ENCODE results near the gene DVL1.

The DVL1 gene

DNA sequence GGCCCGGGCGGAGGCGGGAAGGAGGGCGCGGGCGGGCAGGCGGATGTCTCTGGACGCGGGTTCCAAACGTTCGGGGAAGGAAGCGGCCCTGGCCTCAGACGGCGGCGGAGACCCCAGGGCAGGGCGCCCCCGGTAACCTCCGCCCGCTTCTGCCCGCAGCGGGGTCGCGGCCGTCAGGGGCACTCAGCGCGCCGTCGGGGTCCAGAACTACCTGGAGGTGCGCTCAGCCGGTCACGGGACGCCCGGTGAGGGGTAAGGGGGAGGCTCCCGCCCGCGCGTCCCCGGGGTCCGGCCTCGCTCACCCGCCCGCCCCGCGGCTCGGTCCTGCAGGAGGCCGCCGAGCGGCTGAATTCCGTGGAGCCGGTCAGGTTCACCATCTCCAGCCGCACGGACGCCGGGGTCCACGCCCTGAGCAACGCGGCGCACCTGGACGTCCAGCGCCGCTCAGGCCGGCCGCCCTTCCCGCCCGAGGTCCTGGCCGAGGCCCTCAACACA lies 40.4 kb downstream of the DVL1 start:
- peak; percentile 36 for DNase-seq

DNA sequence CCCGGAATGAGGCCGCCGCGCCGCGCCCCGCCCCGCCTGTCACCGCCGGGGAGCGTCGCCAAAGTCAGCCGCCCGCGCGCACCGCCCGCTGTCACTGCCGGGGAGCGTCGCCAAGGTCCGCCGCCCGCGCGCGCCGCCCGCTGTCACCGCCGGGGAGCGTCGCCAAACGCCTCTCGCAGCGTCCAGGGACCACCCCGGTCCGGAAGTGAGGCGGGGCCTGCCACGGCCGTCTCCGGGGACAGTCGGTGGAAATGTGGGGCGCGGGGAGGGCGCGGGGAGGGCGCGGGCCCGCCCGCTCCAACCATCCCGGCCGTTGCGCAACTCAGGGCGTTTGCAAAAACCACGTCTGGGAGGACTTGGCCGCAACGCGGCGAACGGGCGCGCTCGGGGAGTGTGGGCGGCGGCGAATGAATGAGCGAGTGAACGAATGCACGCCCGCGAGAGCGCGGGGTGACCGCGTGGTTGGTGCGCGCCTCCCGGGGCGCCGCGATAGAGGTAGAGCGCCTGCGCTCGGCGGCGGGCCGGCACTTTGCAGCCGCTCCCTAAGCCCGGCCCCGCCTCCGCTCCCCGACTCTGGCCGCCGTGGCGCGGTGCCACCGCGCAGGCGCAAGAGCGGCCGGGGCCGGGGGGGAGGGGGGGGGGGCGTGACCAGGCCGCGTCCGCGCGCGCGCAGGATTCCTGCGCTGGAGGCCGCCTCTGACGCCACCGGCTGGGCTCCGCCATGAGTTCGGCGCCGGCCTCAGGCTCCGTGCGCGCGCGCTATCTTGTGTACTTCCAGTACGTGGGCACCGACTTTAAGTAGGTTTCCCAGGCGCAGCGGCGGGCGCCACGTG lies 41.1 kb downstream of the DVL1 start, which contains the start of the genes ACAP3 and PUSL1:
Gene ACAP3, minus strand, starts transcription at position 8 of the 833 bp plus-strand sequence. CDS start 115 bp downstream, outside the sequence.
Gene PUSL1, plus strand, starts transcription at position 675 of the 833 bp plus-strand sequence. Its CDS starts 47 bp downstream, at position 722.
- peak; percentile 88 for DNase-seq

- no peak for DNase-seq
These were observed 41.8 kb downstream of the DVL1 start for GRCh38 chr1:1307261-1307922.

DNA sequence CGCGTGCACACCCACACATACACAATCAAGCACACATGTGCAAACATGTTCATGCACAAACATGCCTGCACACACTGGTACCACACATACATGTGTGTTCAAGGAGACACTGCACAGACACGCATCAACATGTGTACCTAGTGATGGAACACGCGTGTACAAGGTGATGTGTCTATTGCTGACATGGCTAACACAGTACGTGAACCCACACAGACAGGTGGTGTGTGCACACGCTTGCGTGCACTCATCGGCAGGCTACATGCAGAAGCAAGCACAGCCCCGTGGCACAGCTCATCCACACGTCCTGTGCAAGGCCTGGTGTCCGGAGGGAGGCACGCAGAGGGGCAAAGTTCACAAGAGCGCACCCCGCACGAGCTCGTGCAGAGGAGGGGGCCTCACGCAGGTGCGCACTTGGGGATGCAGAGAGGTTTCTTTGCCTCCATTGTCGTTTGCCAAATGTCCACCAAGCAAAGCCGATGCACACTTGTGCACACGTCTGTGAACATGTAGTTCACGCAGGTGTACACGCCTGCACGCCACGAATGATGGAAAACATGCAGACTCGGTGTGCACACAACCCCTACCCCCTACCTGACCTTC lies 42.5 kb downstream of the DVL1 start:
- DNase-seq, result no peak

DNA sequence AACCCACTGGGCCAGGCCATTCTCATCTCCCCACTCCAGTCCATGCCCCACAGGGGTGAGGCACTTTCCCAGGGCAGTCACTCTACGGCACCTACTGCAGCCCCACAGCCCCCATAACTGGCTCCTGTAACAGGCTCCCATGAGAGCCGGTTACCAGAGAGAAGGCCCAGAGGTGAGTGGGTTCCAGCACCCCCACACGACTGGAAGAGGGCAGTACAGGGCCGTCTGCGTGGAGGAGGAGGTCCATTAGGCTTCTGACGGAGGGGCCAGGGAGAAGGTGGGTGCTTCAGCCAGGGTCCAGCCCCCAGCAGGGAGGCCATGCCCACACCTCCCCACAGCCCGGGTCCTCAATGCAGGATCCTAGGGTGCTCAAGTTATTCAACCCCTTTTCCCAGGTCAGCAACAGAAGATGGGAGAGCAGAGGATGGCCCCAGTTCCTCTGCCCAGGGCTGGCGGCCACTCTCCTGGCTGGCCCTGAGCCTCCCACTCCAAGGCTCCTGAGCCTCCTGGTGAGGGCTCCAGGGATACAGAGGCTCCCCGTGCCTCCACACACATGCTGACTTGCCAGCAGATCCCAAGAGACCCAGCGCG lies 43.1 kb downstream of the DVL1 start:
- DNase-seq, result peak; percentile 46

- DNase-seq, result peak; percentile 82
These were observed 43.7 kb downstream of the DVL1 start for GRCh38 chr1:1305300-1306069.

GRCh38 chr1:1304331-1305299 lies 44.6 kb downstream of the DVL1 start:
- no peak for DNase-seq

GRCh38 chr1:1303736-1304135 lies 45.5 kb downstream of the DVL1 start:
- DNase-seq, result no peak

DNA sequence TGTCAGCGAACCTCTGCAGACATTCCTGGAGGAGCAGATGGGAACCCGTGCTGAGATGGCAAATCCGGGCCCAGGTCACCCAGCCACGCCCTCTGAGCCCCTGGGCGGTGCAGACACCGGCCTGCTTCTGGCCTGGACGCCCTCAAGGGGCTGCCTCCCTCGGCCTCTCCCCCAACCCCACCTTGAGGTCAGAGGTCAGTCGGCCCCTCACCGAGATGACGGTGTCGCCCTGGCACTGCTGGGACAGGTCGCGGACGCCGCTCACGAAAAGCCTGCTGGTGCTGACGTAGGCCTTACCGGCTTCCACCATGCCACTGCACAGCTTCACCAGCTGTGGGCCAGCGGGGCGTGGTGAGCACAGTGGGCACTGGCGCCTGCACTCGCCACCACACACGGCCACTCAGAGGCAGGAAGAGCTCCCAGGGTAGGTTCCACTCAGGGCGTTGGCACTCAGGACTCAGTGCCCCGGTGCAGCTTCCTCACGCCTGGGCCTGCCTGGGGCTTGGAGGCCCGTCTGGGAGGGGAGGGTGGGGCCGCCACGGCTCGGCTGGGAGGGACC lies 46.2 kb downstream of the DVL1 start:
- DNase-seq, result no peak

DNA sequence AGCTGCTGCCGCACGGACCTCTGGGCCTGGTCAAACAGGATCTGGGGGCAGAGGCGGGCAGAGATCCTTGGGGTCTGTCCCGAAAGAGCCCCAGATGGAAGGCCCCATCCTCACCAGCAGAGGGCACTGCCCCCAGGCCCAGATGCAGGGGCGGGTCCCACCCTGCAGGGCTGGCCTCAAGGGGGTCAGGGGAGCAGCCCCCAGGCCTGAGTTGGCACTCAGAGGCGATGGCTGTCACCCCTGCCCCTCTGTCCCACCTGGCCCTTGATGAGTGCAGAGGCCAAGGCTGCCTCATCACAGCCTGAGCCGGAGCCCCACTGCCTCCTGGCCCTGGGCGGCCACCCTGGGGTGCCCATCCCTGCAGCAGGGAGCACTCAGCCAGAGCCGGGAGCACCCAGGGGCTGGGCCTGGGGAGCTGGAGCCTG lies 47.2 kb downstream of the DVL1 start:
- peak; percentile 45 for DNase-seq

GRCh38 chr1:1300352-1300739 lies 48.9 kb downstream of the DVL1 start:
- DNase-seq, result no peak

DNA sequence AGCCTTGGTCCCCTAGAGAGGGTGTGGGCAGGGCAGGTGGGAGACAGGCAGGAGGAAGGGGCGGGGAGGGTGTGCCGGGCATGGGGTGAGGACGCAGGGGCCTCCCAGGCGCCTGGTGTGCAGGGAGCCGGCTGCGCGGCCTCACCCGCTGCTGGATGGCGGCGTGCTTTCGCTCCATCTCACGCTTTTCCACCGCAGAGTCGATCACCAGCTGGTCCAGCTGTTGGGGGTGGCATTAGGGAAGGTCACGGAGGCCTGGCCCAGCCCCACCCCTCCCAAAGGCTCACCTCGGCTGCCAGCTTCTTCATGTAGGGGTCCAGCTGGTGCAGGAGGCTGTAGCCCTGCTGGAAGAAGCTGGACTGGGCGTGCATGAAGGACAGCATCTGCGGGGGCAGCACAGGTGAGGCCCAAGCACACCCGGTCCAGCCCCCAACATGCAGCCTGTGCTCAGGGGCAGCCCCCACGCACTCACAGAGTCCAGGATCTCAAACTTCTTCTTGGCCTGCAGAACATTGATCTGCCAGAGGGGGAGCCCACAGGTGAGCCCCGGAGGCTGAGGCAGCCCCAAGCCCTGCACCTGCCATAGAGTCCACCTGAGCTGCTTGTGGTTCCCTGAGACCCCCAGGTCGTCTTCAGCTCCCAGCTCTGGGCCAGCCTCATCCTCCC lies 49.4 kb downstream of the DVL1 start:
- DNase-seq, result no peak

GRCh38 chr1:1298861-1299685 lies 50.1 kb downstream of the DVL1 start:
- DNase-seq, result no peak

DNA sequence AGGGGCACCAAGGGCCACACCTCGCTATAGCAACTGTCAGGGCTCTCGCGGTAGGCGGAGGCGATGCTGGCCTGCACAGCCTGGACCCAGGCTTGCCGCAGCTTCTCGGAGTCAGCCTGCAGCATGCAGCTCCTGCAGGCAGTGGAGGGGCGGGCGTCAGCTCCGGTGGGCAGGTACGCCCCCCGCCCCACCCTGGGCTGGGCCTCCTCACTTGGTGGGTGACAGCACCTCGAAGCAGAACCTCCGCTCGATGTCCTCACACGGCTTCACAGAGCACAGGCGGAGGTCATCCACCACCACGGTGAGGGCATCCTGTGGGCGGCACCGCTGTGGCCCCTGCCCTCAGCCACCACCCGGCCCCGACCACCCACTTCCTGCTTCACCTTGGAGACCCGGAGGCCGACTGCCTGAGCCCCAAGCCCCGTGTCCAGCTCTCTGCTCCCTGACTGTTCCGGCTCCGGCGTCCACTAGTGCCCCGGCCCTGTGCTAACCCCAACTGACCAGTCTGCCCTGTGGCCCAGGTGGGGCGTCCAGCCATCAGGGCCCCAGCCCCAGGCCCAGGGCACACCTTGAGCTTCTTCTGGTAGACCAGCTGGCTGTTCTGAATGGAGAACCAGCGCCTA lies 51.3 kb downstream of the DVL1 start:
- DNase-seq, result no peak

- no peak for DNase-seq
These were observed 52.9 kb downstream of the DVL1 start for GRCh38 chr1:1296070-1297061.

DNA sequence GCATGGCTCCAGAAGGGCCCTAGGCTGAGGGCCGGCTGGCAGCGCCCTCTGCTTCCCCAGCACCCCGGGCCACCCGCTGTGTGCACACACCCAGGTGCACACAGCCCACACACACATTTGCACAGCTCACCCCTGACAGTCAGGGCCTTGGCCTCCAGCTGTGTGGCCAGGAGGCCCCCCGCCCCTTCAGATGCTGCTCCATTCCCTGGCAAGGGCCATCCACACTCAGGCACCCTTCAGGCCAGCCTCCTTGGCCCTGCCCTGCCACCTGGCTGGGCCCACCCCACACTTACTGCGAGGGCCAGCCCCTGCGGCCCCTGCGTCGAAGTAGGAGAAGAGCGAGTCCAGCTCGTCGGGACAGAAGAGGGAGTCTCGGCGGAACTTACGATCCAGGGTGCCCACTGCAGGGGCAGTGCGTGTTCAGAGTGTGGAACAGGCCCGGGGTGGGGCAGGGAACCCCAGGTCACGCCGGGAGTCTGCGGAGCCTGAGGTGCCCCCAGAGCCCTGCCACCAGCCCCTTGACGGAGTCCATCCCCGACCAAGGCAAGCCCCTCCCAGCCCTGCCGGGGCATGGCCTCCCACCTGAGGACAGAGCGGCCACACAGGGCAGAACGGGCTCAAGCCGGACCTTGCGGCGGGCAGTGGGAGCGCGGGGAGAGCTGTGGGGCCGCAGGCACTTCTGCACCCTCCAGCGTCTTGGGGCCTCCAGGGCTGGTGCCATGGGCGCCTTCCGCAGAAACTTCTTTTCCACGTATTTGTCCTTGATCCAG lies 53.9 kb downstream of the DVL1 start:
- DNase-seq, result no peak
